Left ventricle myocardium inferior (tissue), 1 donor: ENCODE results near the gene ERCC4. TPM values are rescaled to one million over a fixed set of nuclear protein-coding genes. Genes with fewer than 3 reads are reported as not detected.

Experiments used
- DNase-seq: peaks from one replicate; pipeline ENCODE4 v3.0.0-alpha.2; 2020
- H3K27ac ChIP-seq: fragments of 200-600 bp; replicated peaks from 2 replicates; pipeline ENCODE4 v1.8.0; 2021
- H3K27me3 ChIP-seq: fragments of 200-600 bp; 2 replicates; pipeline ENCODE4 v1.8.0; 2021; ENCODE audit warnings: low read depth
- H3K36me3 ChIP-seq: fragments of 200-600 bp; 2 replicates; pipeline ENCODE4 v1.8.0; 2021
- H3K4me1 ChIP-seq: fragments of 200-600 bp; 2 replicates; pipeline ENCODE4 v1.8.0; 2021
- H3K4me3 ChIP-seq: fragments of 200-600 bp; 2 replicates; pipeline ENCODE4 v1.8.0; 2021; ENCODE audit warnings: mild to moderate bottlenecking, moderate library complexity
- H3K9me3 ChIP-seq: fragments of 200-600 bp; replicated peaks from 2 replicates; pipeline ENCODE4 v1.8.0; 2021
- CTCF ChIP-seq: fragments of 200-600 bp; IDR thresholded peaks from 2 replicates; pipeline ENCODE4 v1.8.0; 2021; ENCODE audit warnings: antibody characterized with exemption, mild to moderate bottlenecking, borderline replicate concordance
- intact Hi-C: fragments of 100-400 bp; cut with micrococcal nuclease; formaldehyde crosslinking; loops from one replicate; pipeline ENCODE4 v1.11.0; 2022
- total RNA-seq: library from RNA; stranded (reverse); fragmentation: NEBNext Ultra II Directional; extraction: Animal tissue kit (Norgen Biotek cat#: 25700); gene quantifications from one replicate; pipeline ENCODE4 v1.2.1, GENCODE V29; 2021
- donor health status: DM: no; HTN: yes; CAD: no; lungs with severe emphysema.

Gene ERCC4
- total RNA-seq, 1 donor from 2014 or later, result 8.2 TPM

DNA sequence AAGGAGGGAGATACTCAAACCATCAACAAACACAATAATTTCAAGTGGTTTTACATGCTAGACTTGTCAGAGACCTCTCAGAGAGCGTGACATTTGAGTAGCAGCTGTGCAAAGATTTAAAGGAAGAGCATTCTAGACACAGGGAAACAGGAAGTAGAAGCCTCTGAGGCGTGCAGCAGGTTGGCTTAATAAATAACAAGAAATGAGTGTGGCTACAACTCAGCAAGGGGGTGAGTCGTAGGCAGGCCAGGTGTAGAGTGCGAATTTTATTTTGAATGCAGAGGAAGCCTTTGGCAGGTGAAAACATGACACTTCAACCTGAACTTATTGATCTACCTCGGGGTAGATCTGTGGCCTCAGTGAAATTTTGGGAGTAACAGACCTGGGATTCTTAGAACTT lies 78.0 kb downstream of the ERCC4 start:
- Histone ChIP-seq H3K27ac (peak overlapping the region; percentile 92), H3K36me3 (no peaks in the 10 kb centered on the region), H3K9me3 (no peaks in the 10 kb centered on the region), H3K27me3 (no peaks in the 10 kb centered on the region), H3K4me3 (no peak overlapping the region), H3K4me1 (peaks cover 71% of the 10 kb centered on the region)
- intact Hi-C loops, result no loop called here
- TF ChIP-seq CTCF, result no peak
- no peak for DNase-seq

- Histone ChIP-seq H3K36me3 (no peaks in the 10 kb centered on the region), H3K27me3 (no peaks in the 10 kb centered on the region), H3K27ac (peak overlapping the region; percentile 92), H3K4me3 (no peak overlapping the region), H3K4me1 (peaks cover 76% of the 10 kb centered on the region), H3K9me3 (no peaks in the 10 kb centered on the region)
- DNase-seq, result no peak
- intact Hi-C loops, result no loop called here
- TF ChIP-seq CTCF, result no peak
These were observed 79.3 kb downstream of the ERCC4 start for GRCh38 chr16:13999071-13999894.

GRCh38 chr16:13999895-14000425 lies 80.0 kb downstream of the ERCC4 start:
- DNase-seq, result peak; percentile 42
- Histone ChIP-seq H3K27ac (peak overlapping the region; percentile 92), H3K9me3 (no peaks in the 10 kb centered on the region), H3K4me3 (peak overlapping the region; percentile 33), H3K27me3 (no peaks in the 10 kb centered on the region), H3K4me1 (peaks cover 76% of the 10 kb centered on the region), H3K36me3 (no peaks in the 10 kb centered on the region)
- TF ChIP-seq CTCF, result no peak
- intact Hi-C loops, result no loop called here

DNA sequence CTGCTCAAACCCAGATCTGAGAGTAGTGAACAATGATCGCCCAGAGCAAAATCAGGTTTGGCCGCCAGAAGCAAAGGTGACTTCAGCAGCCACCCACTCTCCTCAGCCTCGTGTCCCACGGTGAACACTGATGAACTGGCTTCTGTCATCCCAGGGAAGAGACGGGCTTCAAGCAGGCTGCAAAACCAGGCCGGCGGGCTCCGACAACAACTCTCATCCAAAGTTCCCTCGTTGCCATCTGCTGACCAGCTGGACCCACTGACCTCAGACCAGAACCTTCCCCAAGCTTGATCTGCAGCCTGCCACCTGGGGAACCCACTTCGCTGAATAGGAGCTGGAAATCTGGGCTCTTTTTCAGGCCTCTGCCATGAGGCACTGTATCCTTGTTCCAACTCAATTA lies 81.6 kb downstream of the ERCC4 start:
- Histone ChIP-seq H3K36me3 (no peaks in the 10 kb centered on the region), H3K27me3 (no peaks in the 10 kb centered on the region), H3K9me3 (no peaks in the 10 kb centered on the region), H3K27ac (no peak overlapping the region), H3K4me1 (peaks cover 78% of the 10 kb centered on the region), H3K4me3 (no peak overlapping the region)
- TF ChIP-seq CTCF, result no peak
- intact Hi-C loops, result no loop called here
- no peak for DNase-seq

Other genes starting within 250 kb of the ERCC4 start
- gene MRTFB, start 151.2 kb downstream of the ERCC4 start, total RNA-seq, result 24.3 TPM